Fibroblast of lung (primary cell): ENCODE results near the gene CENPP. TPM values are rescaled to one million over a fixed set of nuclear protein-coding genes. Genes with fewer than 3 reads are reported as not detected.

ENCODE experiments used
- DNase-seq, 2 donors: peaks; one replicate each; pipeline versions ENCODE4 v3.0.0 to v3.0.0-alpha.2; 2010; ENCODE audit warnings: low read depth in 2 of 2
- H2AFZ ChIP-seq: 2 replicates; pipeline ENCODE4 v1.5.1; 2012; ENCODE audit warnings: low read length, control low read depth, inconsistent platforms
- H3K27ac ChIP-seq: 2 replicates; pipeline ENCODE4 v1.5.1; 2011; ENCODE audit warnings: low read length, control low read depth; ENCODE audit not compliant: insufficient read depth
- H3K27me3 ChIP-seq: 2 replicates; pipeline ENCODE4 v1.5.1; 2011; ENCODE audit warnings: mild to moderate bottlenecking, low read length; ENCODE audit not compliant: control insufficient read depth, insufficient read depth
- H3K36me3 ChIP-seq: 2 replicates; pipeline ENCODE4 v1.5.1; 2011; ENCODE audit warnings: low read length; ENCODE audit not compliant: control insufficient read depth, insufficient read depth
- H3K4me1 ChIP-seq: 2 replicates; pipeline ENCODE4 v1.5.1; 2011; ENCODE audit warnings: low read length; ENCODE audit not compliant: control insufficient read depth, insufficient read depth; ENCODE audit errors: extremely low read depth
- H3K4me2 ChIP-seq: 2 replicates; pipeline ENCODE4 v1.5.1; 2011; ENCODE audit warnings: low read length, control low read depth; ENCODE audit not compliant: insufficient read depth; ENCODE audit errors: extremely low read depth
- H3K4me3 ChIP-seq, 4 experiments: fragments of 200-600 bp in 1 of 4; sonication (generic) in 1 of 4; replicated peaks in 1 of 4; 2 replicates each; pipeline ENCODE4 v1.5.1; 2011 to 2016; ENCODE audit warnings: low read length in 4 of 4, low read depth in 3 of 4, mild to moderate bottlenecking in 3 of 4, control low read depth in 2 of 4, inconsistent platforms in 1 of 4, mixed read lengths in 1 of 4; ENCODE audit not compliant: insufficient read depth in 1 of 4; ENCODE audit errors: control extremely low read depth in 1 of 4
- H3K79me2 ChIP-seq: 2 replicates; pipeline ENCODE4 v1.5.1; 2012; ENCODE audit warnings: mild to moderate bottlenecking, low read length, inconsistent platforms; ENCODE audit not compliant: control insufficient read depth, insufficient read depth
- H3K9ac ChIP-seq: 2 replicates; pipeline ENCODE4 v1.5.1; 2011; ENCODE audit warnings: mild to moderate bottlenecking, low read length, control low read depth; ENCODE audit not compliant: insufficient read depth
- H3K9me3 ChIP-seq: 2 replicates; pipeline ENCODE4 v1.5.1; 2012; ENCODE audit warnings: low read depth, low read length; ENCODE audit not compliant: control insufficient read depth, insufficient read depth
- H4K20me1 ChIP-seq: 2 replicates; pipeline ENCODE4 v1.5.1; 2011; ENCODE audit warnings: low read length; ENCODE audit not compliant: control insufficient read depth, insufficient read depth; ENCODE audit errors: extremely low read depth
- EZH2 ChIP-seq: IDR thresholded peaks from 2 replicates; pipeline ENCODE4 v1.5.1; 2012; ENCODE audit warnings: low read length, control low read depth, mild to moderate bottlenecking; ENCODE audit errors: missing control alignments
- polyA plus RNA-seq, 2 donors: library from polyadenylated mRNA; depleted of rRNA in 1 of 2; stranded (reverse) in 1 of 2; unstranded in 1 of 2; fragments of >200 nt; gene quantifications; 2 replicates each; pipeline ENCODE4 v1.2.1, GENCODE V29; 2011 to 2012; ENCODE audit warnings: missing spikeins in 1 of 2
- total RNA-seq: library from RNA; depleted of rRNA; stranded (reverse); fragments of >200 nt; gene quantifications from 2 replicates; pipeline ENCODE4 v1.2.1, GENCODE V29; 2014
- TF ChIP-seq, protein P1 (sequence below), 2 donors: IDR thresholded peaks in 1 of 2; conservative IDR thresholded peaks in 1 of 2; 1 replicate in 1 of 2; 2 replicates in 1 of 2; pipeline ENCODE4 v1.5.1; 2011 to 2012; ENCODE audit warnings: low read length in 2 of 2, control low read depth in 1 of 2, inconsistent platforms in 1 of 2, low read depth in 1 of 2, mild to moderate bottlenecking in 1 of 2

The CENPP gene
- total and polyA plus RNA-seq, 2 donors (not counting 1 experiment from before 2014, with no cell fraction given): 1.7 to 2.4 TPM

DNA sequence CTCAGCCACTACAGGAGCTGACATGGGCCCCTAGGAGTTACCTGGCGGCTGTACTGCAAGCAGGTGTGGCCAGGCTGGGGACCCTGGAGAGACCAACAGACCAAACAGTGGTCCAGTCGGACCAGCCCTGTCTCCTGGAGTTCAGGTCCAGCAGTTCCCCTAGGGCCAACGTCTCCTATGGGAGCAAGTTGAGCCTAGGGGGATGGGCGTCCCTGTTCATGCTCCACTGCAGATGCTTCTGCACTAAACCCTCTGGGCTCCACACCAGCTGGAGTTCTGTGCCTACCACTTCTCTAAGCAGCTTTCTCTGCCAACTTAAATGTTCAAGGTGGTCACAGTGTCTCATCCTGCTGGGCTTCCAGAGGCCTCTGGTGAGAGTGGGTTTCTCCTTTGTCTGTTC is 119.1 kb downstream of the CENPP start:
- TF ChIP-seq EZH2: no peak
- TF ChIP-seq, protein P1, sequence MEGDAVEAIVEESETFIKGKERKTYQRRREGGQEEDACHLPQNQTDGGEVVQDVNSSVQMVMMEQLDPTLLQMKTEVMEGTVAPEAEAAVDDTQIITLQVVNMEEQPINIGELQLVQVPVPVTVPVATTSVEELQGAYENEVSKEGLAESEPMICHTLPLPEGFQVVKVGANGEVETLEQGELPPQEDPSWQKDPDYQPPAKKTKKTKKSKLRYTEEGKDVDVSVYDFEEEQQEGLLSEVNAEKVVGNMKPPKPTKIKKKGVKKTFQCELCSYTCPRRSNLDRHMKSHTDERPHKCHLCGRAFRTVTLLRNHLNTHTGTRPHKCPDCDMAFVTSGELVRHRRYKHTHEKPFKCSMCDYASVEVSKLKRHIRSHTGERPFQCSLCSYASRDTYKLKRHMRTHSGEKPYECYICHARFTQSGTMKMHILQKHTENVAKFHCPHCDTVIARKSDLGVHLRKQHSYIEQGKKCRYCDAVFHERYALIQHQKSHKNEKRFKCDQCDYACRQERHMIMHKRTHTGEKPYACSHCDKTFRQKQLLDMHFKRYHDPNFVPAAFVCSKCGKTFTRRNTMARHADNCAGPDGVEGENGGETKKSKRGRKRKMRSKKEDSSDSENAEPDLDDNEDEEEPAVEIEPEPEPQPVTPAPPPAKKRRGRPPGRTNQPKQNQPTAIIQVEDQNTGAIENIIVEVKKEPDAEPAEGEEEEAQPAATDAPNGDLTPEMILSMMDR (conservative IDR thresholded peaks at IDR 0.05 in 1 of 2, IDR thresholded peaks at IDR 0.05 in 1 of 2; ENCODE audit: low read depth in 1 of 2, low read length in 2 of 2): no peak

DNA sequence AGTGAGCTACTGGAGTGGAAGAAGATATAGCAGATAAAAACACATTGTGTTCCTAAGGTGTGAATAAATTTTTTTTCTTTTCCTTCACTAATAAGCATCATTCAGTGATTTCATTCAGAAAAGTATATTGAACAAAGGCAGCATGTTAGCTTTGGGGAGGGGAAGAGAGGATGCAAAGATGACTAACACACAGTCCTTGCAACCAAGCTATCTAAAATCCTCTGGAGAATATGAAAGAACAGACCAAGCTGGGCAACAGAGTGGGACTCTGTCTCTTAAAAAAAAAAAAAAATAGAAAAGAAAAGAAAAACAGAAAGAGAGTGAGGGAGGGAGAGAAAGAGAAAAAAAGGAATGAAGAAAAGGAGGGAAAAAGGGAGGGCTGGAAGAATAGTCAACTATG is 120.8 kb downstream of the CENPP start:
- Histone ChIP-seq H3K4me1 (no peaks in the 10 kb centered on the region), H3K4me2 (no peak overlapping the region), H3K9me3 (no peaks in the 10 kb centered on the region), H3K79me2 (no peaks in the 10 kb centered on the region), H3K4me3 (no peak overlapping the region), H3K27me3 (no peaks in the 10 kb centered on the region), H3K9ac (no peak overlapping the region), H3K27ac (no peak overlapping the region), H2AFZ (no peak overlapping the region), H3K36me3 (no peaks in the 10 kb centered on the region), H4K20me1 (no peaks in the 10 kb centered on the region)
- TF ChIP-seq, protein P1 (conservative IDR thresholded peaks at IDR 0.05 in 1 of 2, IDR thresholded peaks at IDR 0.05 in 1 of 2; ENCODE audit: low read depth in 1 of 2, low read length in 2 of 2): no peak
- TF ChIP-seq EZH2: no peak
- no peak for DNase-seq

More for the DNA sequence above, 119.1 kb downstream of the CENPP start:
- no peaks in the 10 kb centered on the region for H3K4me1 ChIP-seq
- no peak overlapping the region for H3K27ac ChIP-seq
- H3K79me2 ChIP-seq: no peaks in the 10 kb centered on the region
- no peak overlapping the region for H3K4me2 ChIP-seq
- H4K20me1 ChIP-seq: no peaks in the 10 kb centered on the region
- no peak for DNase-seq
- no peak overlapping the region for H3K9ac ChIP-seq
- H3K36me3 ChIP-seq: no peaks in the 10 kb centered on the region
- H3K9me3 ChIP-seq: no peaks in the 10 kb centered on the region
- no peaks in the 10 kb centered on the region for H3K27me3 ChIP-seq
- H2AFZ ChIP-seq: no peak overlapping the region
- no peak overlapping the region for H3K4me3 ChIP-seq

DNA sequence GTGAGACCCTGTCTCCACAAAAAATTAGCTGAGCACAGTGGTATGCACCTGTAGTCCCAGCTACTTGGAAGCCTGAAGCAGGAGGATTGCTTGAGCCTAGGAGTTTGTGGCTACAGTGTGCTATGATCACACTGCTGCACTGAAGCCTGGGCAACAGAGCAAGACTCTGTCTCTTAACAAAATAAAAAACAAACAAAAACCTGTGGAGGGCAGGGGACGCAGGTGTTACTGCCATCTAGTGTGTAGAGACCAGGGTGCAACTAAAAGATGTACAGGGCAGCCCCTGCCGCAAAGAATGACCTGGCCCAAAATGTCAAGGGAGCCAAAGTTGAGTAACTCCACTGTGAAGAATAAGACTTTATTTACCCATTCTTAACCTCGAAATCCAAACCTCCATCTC is 129.5 kb downstream of the CENPP start:
- no peaks in the 10 kb centered on the region for H3K79me2 ChIP-seq
- H3K9me3 ChIP-seq: no peaks in the 10 kb centered on the region
- no peaks in the 10 kb centered on the region for H3K4me1 ChIP-seq
- H3K4me3 ChIP-seq: no peak overlapping the region
- H3K36me3 ChIP-seq: no peaks in the 10 kb centered on the region
- no peak overlapping the region for H3K27ac ChIP-seq
- no peak overlapping the region for H3K4me2 ChIP-seq
- H2AFZ ChIP-seq: no peak overlapping the region
- DNase-seq: no peak
- H3K27me3 ChIP-seq: no peaks in the 10 kb centered on the region
- H3K9ac ChIP-seq: no peak overlapping the region
- H4K20me1 ChIP-seq: no peaks in the 10 kb centered on the region
- TF ChIP-seq EZH2: no peak
- TF ChIP-seq, protein P1 (conservative IDR thresholded peaks at IDR 0.05 in 1 of 2, IDR thresholded peaks at IDR 0.05 in 1 of 2; ENCODE audit: low read depth in 1 of 2, low read length in 2 of 2): no peak
